GM19328 (cell line): ENCODE data around the gene GRID2.
"Not testable (repeated sequence)": the region's sequence is repeated elsewhere in the genome, so short reads cannot be mapped to it uniquely, and the experiment has no call there.

ENCODE experiments used
- ATAC-seq: cut with Tn5 transposase; IDR thresholded peaks from one replicate; pipeline ENCODE4 v1.9.1; 2021; ENCODE audit warnings: mild to moderate bottlenecking, moderate library complexity; ENCODE audit not compliant: unreplicated experiment

Gene GRID2

DNA sequence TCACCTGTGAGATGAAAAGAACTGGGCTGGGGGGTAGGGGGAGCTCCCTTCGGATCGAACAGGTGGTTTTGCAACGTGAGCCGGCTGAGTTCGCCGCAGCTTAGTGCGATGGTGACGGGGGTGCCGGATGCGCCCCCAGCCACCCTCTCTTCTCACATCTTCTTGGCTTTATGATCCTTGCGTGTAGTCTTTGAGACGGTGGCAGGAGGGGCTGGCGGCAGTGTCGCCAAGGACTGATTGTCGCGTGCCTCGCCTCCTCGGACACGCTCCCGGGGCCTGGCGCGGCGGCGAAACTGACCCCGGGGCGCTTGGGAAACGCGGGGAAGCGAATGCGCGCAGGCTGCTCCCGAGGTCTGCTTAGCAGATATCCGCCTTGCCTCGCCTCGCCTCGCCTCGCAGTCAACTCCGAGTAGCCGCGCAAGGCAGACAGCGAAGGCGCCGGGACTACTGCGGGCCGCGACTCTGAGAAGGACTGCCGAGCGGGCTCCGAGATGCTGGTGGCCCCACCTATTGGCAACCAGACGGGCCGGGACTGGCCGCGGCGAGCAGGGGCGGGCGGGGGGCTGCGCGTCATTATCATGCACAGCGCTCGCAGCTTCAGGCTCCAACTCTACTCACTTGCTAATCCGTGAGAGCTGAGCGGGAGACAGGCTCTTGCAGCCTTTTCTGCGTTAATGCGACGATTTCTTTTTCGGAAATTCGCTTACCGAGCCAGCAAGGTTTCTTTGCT, 1.5 kb downstream of the GRID2 start:
- no peak for ATAC-seq

DNA sequence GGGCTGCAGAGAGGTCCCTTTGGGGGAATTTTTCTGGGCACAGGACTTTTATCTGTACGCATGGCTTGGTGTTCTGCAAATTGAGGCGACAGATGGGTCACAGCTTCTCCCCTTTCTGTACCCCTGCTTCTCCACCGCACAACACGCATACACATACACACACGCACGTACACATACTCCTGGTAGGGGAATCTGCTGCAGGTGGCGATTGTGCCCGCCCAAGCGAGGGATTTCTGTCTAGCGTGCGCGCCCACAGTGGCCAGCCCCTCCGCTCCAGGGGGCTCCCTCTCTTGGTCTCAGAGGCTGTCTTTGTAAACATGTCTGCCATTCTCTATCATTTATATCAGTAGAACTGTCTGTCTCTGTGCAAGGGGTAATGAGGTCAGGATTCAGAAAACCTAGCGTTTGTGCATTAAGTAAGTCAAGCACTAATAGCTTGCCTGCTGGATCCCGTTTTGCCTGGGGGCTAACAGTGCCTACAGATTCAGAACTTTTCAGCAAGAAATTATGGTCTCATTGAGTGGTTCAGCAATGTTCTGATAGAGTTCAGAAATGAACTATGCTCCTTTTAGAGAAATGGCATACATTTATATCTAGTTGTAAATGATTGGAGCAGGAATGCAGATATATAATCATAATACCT, 2.2 kb downstream of the GRID2 start:
- ATAC-seq: no peak

DNA sequence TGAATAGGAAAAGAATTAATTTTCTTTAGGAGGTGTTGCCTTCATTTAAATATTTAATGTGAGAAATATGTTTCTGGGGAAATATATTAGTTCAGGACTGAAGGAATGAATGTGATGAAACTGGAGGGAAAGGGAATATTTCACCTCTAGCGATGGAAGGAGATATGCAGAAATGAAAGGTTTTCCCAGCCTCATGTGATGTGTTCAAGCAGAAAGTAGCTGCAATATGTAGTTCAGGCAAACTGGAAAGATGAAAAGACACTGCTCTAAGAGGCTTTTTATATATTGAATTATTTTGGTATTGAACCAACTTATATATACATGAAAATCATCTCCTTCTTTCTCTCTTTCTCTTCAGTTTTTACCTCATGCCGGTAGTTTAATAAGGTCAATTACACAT, 3.4 kb downstream of the GRID2 start:
- no peak for ATAC-seq

DNA sequence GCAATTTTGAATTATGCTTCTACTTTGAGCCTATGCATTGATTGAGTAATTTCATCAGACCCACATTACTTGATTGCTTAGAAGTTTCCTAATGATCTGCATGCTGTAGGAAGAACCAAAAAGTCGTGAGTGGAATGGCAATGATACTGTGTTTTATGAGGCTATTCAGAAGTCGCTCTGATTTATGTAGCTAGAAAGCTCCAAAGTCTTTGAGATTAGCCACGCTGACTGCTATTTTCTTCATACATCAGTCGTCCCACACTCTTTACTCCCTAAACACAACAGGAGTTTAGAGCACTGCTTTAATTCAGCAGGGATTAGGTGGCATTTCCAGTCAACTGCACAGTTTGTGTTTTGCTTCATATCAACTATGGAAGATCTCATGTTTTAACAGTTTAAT, 4.1 kb downstream of the GRID2 start:
- ATAC-seq: no peak

DNA sequence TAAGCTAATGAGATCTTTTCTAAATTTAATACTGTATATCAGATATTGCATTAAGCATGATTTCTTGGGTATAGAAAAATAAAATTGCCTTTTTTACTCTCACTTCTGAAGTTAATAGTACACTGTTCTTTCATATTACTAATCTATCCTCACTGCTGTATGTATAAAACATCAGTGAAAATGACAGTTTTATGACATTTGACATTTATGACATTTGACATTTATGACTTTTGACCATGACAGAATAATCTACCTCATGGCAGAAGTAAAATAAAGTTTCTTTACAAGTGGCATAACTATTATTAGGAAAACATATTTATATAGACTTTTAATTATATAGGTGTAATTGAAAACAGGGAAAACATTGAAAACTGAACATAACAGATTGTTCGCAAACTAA, 13.3 kb downstream of the GRID2 start:
- no peak for ATAC-seq

DNA sequence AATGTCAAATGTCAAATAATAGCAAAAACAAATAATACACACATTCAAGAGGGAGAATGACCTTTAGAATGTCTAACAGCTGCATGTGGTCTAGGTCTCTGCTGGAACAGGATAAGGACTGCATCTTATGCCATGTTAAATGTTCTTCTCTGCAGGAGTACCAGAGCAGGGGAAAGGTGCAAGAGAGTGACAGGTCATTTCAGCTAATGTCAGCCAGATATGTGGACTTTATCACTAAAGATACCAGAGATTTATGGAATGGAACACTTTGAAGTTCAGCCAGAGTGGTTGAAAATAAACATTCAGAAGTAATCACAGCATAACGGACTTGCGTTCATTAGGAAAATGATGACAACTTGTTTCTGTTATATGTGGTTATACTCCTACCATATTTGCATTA, 24.3 kb downstream of the GRID2 start:
- ATAC-seq: no peak

DNA sequence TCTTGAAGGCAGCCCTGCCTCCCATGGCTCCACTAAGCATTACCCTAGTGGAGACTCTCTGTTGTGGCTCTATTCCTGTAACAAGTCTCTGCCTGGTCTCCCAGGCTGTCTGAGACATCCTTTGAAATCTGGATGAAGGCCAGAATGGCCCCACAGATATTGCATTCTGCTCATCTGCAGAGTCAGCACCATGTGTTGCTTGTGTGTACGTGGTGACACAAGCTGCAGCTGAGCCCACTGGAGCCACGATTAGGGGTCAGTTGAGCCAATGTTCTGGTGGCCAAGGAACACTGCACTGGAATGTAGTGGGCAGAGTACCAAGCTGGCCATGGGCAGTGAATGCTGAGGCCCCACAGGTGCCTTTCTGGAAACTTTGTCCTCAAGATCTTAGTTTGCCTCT, 29.2 kb downstream of the GRID2 start:
- no peak for ATAC-seq

DNA sequence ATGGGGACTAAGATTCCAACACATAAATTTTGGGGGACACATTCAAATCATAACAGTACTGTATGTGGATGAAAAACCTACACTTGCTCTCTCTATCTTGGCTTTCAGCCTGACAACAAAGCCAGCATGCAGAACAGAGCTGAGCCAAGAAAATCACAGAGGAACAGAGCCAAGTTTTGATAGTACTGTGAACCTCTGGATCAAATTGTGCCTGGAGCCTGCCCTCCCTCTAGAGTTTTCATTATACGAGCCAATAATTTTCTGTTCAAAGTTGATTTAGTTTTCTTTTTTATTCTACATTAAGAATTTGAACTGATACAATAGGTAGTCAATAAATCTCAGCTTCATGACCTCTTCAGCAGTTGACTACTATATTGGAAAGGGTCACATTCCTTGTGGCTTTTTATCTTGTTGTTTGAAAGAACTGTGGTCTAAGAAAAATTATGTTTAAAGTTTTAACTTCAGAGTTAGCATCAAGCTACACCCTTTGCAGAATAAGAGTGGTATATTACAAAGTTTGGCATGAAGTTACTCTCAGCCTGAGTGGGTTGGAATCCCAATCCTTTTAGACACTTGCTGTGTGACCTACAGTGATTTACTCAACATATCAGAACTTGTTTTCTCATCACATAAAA, 31.1 kb downstream of the GRID2 start:
- no peak for ATAC-seq

DNA sequence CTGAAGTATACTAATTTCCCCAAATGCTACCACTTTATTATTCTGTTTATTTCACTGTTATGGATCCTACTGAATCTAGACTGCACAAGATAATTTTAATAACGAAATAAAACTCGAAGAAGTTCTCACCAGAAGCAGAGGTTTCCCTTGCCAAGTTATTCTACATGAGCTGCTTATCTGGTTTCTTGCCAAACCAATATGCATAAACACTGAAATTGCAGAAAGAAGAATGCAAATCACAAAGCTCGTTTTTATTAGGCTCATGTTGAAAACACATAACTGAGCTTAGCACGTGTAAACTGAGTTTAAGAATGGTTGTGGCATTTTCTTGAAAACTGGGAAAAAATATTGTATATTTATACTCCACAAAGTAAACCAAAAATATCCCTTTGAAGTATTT, 35.9 kb downstream of the GRID2 start:
- ATAC-seq: no peak

DNA sequence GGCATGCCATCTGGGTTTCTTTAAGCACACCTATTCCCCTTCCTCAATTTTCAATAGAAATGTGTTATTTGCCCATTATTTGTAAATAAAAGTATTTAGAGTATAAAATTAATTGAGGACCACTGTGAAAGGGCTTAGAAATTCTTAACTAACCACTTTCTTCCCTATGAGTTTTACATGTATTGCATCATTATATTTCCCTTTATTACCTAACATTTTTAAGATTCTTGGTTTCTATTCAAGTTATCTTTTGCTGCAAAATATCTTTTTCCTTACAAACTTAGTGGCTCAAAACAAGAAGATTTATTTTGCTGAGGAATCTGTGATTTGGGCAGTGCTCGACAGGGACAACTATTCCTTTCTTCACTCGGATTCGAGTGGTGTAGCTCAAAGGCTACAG, 40.5 kb downstream of the GRID2 start:
- no peak for ATAC-seq

DNA sequence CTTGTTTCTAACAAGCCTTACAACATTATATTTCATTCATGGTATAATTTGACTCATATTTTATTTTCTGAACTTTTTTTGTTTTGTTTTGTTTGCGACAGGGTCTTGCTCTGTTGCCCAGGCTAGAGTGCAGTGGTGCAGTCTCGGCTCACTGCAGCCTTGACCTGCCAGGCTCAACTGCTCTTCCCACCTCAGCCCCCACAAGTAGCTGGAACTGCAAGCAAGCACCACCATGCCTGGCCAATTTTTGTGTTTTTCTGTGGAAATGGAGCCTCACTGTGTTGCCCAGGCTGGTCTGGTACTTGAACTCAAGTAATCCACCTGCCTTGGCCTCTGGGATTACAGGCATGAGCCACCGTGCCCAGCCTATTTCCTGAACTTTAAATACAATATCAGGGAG, 42.5 kb downstream of the GRID2 start:
- ATAC-seq: no peak

DNA sequence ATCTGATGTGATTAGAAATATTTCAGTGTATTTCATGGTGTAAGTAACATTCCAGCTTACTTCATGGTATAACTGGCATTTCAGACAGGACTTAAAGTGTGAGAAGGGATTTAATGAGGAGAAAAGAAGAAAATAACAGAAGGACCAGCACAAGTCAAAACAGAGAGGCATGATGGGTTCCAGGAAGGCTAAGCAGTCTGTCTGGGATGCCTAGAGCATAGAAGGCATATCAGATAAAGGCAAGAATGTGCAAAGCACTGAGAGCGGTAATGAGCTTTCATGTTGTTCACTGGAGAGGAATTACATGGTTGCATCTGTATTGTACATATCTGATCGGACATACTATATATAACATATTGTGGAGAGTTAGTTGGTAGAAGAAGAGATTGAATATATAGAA, 54.2 kb downstream of the GRID2 start:
- no peak for ATAC-seq

DNA sequence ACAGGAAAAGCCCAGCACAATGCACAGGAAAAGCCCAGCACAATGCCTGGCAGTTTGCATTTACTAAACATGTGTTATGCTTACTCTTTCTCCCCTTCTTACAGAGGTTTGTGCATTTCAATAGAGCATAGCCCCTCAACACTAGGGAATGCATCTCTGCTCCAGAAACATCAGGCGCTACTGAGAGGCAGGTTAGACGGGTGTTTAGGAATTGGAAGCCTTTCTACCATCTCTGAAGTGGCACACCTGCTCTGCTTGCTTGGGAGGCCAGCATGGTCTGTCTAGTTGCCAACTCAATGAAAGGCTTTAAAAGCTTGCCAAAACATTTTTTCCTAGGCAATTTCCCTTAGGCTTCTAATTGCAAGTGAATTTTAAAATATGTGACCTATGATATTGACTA, 55.7 kb downstream of the GRID2 start:
- ATAC-seq: no peak

DNA sequence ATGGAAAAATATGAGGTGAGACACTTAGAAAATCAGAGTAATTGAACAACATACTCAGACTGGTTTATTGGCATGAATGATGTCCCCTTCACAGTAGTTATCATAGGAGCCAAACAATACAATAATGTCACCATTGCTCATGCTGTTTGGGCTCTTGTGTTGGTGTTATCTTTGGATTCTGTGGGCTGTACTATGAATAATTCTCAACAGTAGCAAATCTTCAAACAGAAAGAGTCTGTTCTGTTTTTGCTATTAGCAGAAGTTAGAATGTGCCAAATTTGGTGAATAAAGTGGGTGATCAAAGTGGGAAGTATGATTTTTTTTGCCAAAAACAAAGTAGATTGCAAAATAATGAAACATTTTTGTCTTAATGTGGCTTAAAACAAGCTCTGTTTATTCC, 58.3 kb downstream of the GRID2 start:
- no peak for ATAC-seq

DNA sequence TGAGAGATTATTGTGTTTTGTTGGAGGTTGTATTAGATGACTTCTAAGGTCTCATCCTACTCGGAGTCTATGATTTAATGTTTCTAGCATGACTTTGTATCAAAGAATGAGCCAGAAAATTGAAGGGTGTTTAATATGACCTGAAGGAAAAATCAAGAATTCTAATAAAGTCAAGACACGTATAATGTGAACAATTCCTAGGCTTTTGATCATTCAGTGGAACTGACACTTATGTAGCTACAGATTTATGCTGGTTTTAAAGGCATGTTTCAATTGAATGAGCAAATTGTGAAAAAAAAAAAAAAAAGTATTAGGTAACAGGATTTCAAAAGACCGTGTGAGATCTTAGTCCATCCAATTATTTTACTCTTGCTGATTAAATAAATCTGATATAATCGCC, 64.9 kb downstream of the GRID2 start:
- no peak for ATAC-seq

DNA sequence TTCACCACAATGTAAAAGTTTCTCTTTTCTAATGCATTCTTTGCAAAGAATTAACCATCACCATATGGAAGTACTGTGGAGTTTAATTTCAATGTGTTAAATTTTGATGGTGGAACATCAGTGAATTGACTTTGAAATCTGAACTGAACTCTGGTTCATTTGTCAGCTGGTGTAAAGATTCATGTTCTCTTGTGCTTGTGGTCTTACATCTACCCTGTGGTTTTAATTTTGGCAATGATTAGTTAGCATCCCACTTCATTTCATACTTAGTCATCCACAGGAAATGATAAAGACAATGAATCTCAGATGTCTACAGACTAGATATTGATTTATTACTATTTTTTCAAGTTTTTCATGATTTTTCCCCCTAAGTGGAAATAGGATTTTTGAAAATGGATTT, 77.8 kb downstream of the GRID2 start:
- no peak for ATAC-seq

DNA sequence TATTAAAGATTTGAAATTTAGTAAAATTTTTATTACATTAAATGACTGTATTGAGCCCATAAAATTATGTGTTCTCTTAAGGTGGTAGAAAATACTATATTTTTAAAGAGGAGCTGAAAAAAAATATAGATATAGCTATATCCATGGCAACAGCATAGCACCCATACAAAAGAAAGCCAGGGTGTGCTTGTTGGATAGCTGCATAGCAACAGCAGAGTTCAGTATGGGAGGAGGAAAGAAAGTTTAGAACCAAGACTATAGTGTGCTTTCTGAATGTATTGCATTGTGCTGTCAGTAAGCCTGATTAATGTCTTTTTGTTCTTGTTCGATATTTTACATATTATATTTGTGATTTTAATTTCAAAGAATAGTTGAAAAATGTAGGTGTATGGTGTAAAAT, 78.4 kb downstream of the GRID2 start:
- no peak for ATAC-seq

DNA sequence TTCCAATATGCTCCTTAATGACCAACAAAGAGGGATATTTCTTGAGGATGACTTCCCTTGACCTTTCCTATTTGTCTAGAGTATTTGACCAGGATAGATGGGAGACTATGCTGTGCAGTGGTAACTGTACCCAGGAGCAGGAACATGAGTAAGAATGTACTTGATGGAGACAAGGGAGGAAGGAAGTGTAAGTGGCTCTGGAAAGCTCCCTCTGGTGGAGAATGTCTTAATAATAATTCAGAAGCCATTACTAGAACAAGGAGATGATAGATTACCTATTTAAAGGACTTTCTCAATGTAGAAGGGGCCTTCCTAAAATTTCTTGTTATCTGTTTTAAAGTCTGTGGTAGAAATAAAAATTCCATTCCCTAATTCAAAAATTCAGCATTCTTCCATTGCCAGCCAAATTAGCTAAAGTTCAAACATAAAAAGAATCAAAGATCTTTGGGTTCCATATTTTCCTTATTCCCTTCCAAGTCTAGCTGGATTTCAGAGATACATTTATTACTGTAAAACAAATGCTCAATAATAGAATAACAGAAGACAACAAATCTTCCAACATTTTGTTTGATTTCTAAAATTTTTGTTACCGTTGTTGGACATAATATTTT, 83.8 kb downstream of the GRID2 start:
- peak; percentile 80 for ATAC-seq

DNA sequence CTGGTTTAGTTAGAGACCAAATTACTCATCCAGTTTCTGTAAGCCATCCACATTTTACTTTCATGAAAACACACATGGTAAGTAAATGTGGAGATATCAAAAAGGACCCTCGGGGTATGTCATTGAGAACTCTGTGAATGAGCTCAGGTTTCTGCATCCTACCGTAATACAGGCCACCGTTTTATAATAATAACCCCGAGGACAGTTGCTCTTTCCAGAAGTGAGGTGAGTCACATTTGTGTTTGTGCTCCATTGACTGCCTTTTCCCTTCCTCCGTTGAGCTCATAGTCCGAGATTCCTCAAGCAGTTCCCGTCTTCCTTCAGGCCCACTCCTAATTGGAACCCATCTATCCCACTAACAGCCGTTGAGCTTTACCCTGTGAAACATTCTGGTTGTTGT, 95.3 kb downstream of the GRID2 start:
- ATAC-seq: no peak

DNA sequence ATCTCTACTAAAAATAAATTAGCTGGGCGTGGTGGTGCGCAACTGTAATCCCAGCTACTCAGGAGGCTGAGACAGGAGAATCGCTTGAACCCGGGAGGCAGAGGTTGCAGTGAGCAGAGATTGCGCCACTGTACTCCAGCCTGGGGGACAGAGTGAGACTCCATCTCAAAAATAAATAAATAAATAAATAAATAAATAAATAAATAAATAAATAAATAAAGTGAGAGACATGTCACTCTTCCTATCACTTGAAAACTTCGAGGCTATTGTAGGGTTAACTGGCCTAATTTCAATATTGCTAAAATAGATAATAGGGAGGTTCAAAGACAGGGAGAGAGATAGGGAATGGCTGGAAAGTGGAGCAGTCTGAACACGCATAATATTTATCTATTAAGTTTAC, 99.8 kb downstream of the GRID2 start:
- not testable (repeated sequence) for ATAC-seq

DNA sequence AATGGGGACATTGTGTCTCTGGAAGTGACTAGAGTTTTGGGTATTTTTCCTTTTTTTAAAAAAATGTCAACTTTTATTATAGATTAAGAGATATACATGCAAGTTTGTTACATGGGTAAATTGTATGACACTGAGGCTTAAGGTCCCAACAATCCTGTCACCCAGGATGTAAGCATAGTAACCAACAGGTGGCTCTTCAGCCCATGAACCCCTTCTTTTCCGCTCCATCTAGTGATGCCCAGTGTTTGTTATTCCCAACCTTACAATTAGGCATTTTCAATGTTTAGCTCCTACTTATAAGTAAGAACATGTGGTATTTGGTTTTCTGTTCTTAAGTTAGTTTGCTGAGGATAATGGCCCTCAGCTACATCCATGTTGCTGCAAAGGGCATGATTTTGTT, 102.7 kb downstream of the GRID2 start:
- no peak for ATAC-seq

DNA sequence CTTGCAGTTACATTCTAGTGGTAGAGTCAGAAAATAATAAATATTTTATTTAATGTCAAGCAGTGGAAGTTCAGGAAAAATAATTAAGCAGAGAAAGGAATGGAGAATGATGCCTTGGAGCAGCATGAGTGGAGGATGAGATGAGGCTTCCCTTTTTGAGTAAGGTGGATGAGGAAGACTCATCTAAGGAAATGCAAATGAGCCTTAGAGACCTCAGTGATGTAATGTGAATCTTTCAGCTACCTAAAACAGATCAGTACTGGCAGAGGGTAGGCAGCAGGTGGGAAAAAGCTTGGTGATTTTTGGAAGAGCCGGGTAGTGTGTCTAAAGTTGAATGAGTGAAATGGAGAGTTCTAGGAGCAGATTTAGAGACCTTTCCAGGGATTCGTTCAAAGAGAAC, 118.2 kb downstream of the GRID2 start:
- ATAC-seq: no peak
